ENCODE measurements around the gene RIBC1.

- TF ChIP-seq POLR2A (IDR thresholded peaks at IDR 0.05; ENCODE audit: low read length) (no peak), GATA1 (IDR thresholded peaks at IDR 0.05; ENCODE audit: low read depth, low read length) (no peak)
These were observed 27.0 kb downstream of the RIBC1 start for GRCh38 chrX:53449632-53450031.
